ENCODE data around the gene RLN1. TPM values are rescaled to one million over a fixed set of nuclear protein-coding genes. Genes with fewer than 3 reads are reported as not detected.
A peak's percentile ranks its signal among the peaks of the same experiment; 100 is the strongest.
"Not testable (repeated sequence)": the region's sequence is repeated elsewhere in the genome, so short reads cannot be mapped to it uniquely, and the experiment has no call there.

Gene RLN1, protein sequence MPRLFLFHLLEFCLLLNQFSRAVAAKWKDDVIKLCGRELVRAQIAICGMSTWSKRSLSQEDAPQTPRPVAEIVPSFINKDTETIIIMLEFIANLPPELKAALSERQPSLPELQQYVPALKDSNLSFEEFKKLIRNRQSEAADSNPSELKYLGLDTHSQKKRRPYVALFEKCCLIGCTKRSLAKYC
- total RNA-seq = not detected

DNA sequence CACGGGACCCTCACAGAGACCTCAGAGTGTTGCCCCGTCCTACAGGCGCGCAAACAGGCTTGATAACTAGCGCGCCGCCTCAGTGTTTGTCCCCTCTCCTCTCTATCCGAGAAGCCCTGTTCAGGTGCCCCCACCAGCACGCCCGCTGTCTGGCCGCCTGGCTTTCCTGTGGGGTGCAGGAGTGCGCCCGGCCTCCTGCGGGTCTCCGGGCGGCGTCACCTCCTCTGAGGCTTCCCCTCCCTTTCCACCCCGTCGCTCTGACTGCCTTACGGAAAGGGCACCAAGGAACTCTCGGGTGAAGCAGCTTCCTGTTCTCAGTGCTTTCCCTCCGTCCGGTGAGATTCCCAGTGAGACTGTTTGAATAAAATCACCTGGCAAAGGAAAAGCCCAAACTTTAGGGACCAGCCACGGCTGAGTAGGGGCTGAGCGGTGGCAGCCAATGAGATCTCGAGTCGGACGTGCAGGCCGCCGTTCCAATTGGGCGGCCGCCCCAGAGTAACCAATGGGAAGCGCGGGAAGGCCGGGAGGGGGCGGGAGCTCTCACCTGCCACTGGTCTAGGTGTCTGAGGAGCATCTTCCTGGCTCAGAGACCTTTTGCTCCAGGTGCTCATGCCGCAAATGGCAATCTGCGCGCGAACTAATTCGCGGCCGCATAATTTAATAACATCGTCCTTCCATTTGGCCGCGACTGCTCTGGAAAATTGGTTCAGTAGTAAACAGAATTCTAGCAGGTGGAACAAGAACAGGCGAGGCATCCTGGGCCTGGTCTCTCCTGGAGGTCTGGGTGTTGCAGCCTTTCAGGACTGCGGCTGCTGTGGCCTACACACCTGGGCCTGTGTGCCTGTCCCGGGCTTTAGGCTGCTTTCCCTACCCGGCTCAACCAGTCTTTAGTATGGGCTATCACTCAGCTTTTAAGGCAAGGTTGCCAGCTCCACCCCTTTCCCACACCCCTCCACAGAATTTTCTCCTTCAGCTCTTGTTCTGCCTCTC, at the start of gene RLN1:
Gene RLN1 (minus strand): TSS at position 885 of the 990 bp plus-strand sequence. CDS start 130 bp downstream, at position 755.
- not testable (repeated sequence) for DNase-seq (ENCODE audit: low spot score)

DNA sequence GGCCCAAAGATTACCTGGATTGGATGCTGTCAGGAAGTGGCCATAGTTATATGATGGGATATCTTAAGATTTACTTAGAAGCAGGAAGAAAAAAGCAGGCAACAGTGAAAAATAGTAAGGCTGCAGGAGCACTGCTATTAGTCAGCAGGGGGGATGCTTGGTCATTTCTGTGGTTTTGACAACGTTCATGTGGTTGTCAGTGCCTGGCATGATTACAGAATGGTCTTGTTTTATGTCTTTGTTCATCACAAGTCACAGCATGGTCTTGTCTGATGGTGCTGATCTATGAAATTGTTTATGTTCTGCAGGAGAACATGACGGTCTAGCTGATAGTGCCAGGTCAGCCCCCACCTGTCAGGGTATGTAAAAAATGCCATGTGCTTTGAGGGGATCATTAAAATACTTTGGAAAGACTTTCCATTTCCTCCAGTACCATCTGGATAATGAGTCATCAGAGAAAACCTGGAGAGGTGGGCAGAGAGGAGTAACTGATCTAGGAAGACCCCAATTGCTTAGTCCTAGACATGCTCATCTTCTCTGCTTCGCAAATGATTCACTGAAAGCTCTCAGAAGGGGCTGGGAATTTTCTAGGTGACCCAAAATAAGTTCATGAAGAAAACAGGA, 49.5 kb upstream of the RLN1 start:
- DNase-seq (ENCODE audit: low spot score) = no peak

DNA sequence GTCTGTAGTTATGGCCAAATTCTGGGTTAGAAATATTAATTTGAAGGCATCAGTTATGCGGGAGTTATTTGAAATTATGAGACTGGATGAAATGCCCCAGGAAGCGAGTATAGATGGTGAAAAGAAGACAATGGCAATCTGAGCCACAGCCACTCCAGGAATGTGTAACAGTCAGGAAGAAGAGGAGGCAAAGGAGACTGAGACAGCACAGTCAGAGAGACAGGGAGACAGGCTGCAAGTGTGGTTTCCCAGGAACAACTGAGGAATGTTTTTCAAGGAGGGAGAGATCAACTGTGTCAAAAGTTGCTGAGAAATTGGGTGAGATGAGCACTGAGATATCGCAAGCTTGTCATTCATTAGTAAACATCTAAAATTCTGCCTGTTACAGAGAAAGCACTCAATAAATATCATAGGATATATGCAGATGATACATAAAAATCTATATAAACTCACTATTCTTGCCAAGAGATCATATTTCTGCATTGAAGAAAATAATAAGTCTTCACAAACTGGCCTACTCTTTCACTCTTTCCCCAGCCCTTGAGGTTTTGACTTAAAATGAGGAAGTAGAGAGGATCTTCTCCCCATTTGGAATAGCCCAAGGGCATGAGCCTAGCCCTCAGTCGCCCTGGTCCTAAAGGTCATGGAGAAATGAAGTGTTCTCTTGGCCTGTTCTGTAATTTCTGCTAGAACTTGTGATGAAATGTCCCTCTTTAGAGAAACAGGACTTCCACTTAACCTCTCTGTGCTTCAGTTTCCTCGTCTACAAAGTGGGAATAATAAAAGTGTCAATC, 48.5 kb upstream of the RLN1 start:
- no peak for DNase-seq (ENCODE audit: low spot score)

DNA sequence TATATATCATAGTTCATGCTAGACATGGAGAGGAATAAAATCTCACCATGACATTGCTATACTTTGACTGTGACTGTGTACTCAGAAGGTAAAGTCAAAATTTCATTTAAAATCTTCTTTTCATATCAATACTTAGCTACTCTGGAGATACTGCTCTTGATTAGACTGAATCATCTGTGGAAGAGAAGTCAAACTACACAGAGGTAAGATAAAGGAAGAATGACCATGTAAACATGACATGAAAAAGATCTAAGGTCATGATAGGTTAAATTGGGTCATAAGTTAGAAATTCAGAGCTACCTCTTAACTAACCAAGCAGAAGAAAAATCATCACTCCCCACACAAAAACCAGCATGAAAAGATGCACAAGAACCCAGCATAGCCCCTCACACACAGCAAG, 44.8 kb upstream of the RLN1 start:
- no peak for DNase-seq (ENCODE audit: low spot score)

DNA sequence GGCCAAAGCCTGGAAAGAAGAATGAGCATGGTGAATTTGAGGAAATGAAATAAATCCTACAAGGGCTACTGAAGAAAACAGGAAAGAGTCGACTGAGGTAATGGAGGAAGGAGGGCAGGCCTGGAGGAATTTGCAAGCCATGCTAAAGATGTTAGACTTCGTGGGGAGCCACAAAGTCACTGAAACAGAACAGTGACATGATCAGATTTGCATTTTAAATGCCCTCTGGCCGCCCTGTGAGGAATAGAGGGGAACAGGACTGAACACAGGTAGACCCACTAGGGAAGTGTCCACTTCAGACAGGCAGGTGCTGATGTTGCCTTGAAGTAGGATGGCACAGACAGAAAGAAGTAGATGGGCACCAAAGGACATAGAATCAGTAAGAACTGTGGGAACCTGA, 42.8 kb upstream of the RLN1 start:
- no peak for DNase-seq (ENCODE audit: low spot score)

DNA sequence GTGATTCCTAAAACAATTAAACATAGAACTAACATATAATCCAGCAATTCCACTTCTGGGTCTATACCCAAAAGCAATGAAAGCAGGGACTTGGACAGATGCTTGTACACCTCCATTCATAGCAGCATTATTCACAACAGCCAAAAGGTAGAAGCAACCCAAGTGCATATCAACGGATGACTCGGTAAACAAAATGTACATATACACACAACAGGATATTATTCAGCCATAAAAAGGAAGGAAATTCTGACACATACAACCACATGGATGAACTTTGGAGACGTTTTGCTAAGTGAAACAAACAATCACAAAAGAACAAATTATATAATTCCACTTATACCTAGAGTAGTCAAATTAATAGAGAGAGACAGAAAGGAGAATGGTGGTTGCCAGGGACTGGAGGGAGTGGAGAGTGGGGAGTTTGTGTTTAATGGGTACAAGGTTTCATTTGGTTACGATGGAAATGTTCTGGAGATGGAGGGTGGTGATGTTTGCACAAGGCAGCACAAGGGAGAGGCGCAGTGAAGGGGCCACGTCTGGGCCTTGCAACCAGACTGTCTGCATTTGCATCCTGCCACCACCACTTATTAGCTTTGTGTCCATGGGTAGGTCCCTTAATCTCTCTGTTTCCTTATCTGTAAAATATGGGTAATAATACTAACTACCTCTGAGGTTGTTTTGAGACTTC, 36.3 kb upstream of the RLN1 start:
- DNase-seq (ENCODE audit: low spot score) = no peak

DNA sequence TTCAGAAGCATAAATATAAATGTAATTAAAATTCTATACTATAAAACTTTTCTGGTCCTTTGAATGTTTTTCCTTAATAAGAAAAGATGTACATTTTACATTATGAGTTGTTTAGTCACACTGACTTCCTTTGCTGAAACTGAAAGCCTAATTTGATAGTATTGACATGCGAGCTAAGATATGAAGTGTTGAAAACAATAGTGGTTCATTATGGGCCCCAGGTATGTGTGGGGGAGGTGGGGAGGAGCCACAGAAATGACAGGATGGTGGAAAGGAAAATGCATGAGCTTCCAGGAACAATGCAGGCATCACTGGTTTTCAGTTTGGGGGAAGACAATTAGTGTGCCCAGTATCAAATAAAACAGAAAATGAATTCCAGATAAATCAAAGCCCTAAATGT, 35.4 kb upstream of the RLN1 start:
- no peak for DNase-seq (ENCODE audit: low spot score)

DNA sequence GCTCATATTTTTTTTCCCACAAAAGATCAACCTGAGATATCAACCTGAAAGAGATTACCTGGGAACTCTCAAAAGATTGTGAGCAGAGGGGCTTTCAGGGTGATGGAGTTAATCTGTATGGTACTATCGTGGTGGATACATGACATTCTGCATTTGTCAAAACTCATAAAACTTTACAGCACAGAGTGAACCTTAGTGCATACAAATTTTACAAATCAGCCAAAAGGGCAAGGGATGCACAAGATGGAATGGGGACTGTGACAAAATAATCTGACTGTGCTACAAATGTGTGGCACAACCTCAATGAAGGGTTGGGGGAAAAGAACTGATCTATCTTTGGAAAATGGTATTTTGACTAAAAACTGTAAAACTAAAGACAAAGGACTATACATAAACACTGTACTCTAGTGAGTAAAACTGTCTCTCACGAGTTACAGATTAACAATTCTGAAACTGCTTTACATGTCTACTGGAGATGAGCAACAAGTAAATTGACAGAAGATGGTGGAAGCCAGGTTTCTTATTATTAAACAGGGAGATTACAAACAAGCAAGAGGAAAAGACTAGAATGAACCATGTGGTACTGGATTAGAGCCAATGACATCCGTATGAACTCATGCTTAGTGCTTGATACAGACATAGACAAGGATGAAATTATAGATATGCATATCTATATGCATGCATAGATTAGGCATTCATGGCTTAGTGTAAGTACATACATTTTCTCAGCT, 24.8 kb upstream of the RLN1 start:
- no peak for DNase-seq (ENCODE audit: low spot score)

DNA sequence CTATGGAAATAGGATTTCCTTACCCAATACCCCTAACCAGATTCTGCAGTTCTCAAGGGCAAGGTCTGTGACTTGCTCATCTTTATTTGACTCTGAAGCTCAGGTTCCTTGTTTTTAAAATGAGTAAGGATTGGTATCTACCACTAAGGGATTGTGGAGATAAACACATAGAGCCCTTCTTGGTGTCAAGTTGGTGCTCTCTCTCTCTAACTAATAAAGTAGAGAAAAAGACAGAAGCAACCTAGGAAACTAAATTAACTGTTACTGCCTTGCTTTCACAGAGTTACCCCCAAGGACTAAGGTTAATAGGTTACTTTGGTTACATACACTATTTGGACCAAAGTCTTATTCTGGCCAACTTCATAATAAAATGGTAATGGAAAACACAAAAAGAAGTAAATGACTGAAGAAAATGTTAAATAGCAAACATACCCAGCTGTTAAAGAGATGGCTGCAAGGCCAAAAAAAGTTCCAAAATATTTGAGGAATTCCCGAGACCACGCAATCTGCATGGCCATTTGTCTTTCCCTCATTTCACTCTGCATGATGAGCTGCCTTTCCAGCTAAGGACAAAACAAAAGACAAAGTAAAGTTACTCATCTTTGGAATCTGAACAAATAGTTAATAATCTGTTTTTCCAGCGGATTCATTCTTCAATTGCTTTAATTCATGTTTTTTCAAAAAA, 21.8 kb upstream of the RLN1 start:
- DNase-seq (ENCODE audit: low spot score) = no peak

DNA sequence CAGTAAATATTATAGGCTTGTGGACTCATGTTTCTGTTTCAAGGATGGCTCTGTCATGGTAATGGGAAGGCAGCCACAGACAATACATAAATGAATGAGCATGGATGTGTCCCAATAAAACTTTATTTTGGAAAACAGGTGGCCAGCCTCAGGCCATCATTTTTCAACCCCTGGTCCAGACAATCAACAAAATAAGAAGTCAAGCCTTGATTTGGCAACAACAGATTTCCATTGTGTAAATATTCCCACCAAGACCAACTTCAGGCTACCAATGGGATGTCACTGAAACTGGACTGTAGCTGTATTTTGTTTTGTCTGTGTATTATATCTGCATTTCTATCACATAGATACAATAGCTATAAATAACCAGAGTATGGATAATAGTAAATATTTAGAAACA, 20.7 kb upstream of the RLN1 start:
- no peak for DNase-seq (ENCODE audit: low spot score)

DNA sequence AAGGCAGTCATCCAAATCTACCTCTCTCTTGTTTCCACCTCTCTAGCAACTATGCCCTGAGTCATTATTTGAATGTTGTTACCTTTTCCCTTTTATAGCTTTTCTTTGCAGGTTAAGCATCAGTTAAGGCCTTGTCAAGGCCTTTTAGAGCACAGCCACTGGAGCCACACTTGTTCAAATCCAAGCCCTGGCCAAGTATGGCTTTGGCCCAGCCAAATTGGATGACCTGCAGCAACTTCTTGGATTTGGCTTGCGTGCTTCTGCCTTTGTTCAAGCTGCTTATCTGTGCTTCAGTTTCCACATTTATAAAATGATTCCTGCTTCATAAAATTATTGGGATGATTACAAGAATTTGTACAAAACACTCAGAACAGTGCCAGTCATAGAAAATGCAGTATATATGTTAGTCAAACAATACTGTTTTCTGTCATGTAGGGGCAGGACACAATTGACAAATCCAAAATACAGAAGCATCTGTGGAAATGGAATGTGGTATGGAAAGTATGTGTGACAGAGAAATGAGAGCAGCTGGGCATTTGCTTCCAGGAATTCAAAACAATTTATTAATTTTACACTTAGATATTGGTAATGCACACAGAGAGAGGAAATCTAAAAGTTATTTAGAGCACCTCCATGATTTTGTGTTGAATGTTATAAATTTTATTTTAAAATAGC, 17.9 kb upstream of the RLN1 start:
- DNase-seq (ENCODE audit: low spot score) = no peak

DNA sequence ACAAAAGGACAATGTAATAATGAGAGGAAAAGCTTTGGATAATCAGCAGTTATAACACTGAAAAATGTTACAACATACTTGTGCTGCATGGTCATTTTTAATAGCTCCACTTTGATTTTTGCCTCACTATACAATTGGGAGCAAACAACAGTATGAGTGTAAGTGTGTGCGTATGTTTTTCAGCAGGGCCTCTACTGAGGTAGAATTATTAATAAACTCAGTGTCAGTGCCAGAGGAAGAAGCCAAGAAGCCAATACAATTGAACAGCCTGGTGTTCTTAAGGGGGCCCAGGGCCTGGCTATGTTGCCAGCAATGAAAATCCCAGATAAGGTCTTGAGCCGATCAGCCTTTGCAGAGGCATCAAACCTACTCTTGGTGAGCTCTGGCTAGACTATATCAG, 16.1 kb upstream of the RLN1 start:
- no peak for DNase-seq (ENCODE audit: low spot score)

DNA sequence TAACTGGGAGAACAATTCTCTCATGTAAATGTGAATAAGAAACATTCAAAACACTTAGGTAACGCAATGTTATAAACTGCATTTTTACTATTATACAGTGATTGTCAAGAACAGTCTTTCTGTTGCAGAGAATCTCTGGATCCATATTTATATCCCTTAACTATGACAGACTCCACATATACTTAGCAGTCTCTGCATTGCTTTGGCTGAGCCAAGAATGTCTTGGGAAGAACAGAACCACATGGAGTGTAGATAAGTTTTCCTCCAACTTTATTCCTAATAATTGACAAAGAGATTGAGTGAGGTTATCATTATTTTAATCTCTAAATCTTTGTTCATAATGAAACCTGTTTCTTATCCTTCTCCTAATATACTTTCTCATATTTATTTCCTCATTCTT, 15.6 kb upstream of the RLN1 start:
- DNase-seq (ENCODE audit: low spot score) = no peak

DNA sequence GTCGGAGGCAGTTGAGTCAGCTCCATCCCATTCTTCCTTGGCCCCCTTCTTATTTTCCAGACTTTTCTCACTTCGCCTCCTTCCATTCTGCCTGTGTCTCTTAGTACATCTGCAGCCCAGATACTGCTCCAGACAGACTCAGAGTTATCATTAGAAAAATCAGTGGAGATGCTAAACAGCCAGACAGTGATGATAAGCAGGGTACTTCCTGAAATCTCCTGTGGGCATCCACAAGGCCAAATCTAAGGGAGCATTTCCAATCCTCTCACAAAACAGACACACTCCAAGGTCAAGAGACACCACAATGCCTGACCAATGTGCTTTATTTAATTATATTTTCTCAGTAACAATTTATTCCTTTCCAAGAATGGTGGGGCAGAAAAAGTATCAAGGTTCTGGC, 14.5 kb upstream of the RLN1 start:
- no peak for DNase-seq (ENCODE audit: low spot score)

DNA sequence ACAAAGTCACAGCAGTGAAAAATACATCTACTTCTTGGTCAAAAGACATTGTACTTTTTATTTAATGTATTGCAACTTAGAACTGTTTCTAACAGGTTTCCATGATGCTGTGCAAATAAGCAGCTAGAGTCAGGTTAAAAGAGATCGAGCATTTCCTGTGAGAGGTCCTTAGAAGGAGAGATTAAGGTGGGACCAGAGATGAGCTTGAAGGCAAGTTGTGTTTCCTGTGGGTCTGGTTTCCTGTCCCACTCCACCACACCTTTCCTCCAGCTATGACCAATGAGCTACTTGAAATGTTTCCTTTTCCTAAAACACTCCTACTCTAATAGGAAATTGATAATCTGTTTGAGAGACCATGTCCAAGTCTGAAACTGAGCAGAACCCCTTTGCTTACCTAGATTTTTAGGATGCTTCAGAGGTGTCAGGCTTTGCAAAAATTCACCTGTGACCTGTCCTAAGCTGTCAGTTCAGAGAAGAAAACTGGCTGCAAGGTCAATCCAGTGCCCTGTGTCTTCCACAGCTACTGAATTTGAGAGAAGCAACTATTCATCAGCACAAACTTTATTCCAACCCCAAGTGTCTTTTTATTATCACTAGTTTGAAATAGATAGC, 13.1 kb upstream of the RLN1 start:
- DNase-seq (ENCODE audit: low spot score) = no peak

DNA sequence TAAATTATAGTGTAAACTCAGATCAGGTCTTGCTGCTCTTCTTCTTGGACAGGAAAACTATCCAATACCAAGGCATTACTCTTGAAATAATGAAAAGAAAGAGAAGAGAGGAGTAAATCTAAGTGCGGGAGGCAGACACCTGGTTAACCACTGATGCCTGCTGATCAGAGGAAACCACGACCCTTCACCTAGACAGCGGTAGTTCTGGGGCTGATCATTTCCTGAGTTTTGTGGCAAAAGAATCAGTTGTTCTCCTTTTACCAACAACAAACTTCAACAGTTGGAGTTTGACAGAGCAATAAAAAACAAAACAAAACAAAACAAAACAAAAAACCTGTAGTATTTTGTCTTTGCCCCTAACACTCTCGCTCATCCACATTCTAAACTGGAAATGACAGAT, 3.0 kb downstream of the RLN1 start:
- DNase-seq (ENCODE audit: low spot score) = no peak

DNA sequence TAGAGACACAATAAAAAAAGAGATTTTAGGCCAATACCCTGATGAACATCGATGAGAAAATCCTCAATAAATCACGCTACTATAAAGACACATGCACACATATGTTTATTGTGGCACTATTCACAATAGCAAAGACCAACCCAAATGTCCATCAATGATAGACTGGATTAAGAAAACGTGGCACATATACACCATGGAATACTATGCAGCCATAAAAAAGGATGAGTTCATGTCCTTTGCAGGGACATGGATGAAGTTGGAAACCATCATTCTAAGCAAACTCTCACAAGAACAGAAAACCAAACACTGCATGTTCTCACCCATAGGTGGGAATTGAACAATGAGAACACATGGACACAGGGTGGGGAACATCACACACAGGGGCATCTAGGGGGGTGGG, 8.4 kb downstream of the RLN1 start:
- not testable (repeated sequence) for DNase-seq (ENCODE audit: low spot score)

DNA sequence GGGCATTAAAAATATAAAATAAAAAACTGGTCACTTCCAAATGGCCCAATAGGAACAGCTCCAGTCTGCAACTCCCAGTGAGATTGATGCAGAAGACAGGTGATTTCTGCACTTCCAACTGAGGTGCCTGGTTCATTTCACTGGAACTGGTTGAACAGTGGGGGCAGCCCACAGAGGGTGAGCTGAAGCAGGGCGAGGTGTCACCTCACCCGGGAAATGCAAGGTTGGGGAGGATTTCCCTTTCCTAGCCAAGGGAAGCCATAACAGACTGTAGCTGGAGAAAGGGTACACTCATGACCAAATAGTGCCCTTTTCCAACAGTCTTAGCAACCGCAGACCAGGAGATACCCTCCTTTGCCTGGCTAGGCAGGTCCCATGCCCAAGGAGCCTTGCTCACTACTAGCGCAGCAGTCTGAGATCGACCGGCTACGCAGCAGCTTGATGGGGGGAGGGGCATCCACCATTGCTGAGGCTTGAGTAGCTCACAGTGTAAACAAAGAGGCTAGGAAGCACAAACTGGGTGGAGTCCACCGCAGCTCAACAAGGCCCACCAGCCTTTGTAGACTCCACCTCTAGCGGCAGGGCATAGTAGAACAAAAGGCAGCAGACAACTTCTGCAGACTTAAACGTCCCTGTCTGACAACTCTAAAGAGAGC, 12.7 kb downstream of the RLN1 start:
- peak; percentile 63 for DNase-seq (ENCODE audit: low spot score)

DNA sequence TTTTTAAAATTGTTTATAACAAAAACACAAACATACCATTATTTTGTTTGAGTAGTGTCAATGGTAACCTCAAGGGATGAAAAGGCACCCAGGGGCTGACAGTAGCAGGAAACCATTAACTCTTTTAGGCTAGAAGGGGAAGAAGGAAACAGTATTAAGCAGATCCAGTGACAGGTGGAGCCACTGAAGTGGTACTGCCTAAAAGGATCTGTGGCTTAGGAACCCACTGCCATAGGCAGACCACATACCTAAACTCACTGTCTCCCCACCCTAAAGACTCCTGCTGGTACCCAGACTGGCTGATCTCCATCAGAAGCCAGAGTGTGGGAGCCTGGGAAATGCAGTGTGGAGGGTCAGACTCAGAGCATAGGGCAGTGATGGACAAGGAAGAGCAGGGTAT, 13.5 kb downstream of the RLN1 start:
- no peak for DNase-seq (ENCODE audit: low spot score)

Measured in mucosa of gallbladder (tissue), 1 donor.